ENCODE data around the gene RHOXF1. TPM values are rescaled to one million over a fixed set of nuclear protein-coding genes. Genes with fewer than 3 reads are reported as not detected.
A peak's percentile ranks its signal among the peaks of the same experiment; 100 is the strongest.
"Not testable (repeated sequence)": the region's sequence is repeated elsewhere in the genome, so short reads cannot be mapped to it uniquely, and the experiment has no call there.

RHOXF1 gene
- total RNA-seq, 4 donors from 2014 or later = 0.62 to 5.5 TPM; not detected in 2

DNA sequence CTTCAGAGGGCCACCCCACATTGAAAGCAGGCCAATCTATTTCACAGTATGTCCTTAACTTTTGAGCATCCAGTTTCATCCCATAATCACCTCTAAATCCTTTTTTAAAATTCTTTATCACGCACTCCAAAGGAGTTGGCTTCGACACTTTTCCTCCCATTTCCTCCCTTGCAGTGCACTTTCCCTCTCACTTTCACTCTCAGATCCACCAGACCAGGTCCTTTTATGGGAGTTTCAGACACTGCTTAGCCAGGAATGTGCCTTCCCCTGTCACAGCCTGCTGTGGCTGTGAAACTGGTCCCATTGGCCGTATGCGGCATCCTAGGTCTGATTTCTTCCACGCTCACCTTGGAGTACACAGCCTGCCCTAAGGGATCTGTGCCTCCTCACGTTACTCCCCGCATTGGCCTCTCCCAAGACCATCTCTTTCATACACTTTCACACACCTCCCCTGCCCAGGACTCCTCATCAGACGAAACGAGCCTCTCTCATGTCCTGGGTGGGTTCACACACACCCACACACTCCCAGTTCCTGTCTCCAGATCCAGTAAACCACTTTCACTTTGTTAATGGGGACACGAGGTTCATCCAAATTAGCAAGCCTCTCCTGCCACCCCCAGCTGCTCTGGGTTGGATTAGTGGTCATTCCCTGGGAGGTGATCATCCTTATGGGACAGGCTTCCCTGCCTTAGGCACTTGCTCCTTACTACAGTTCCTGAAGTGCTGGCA, 28.3 kb downstream of the RHOXF1 start:
- intact Hi-C loops (cut with DNase I; ENCODE audit: low total_unique reads) = loop anchor here (10.0 kb wide), 1 partner anchor 137 kb away; no protein-coding TSS in a partner anchor
- 62 to 73% methylated on average over 9 to 10 of the region's 10 CpGs for WGBS, 2 donors
- no peak for DNase-seq (ENCODE audit: low spot score in 2 of 2)
- no peak overlapping the region for H3K4me3 ChIP-seq (ENCODE audit: low read depth, poor library complexity, severe bottlenecking)
- TF ChIP-seq POLR2A (IDR thresholded peaks at IDR 0.05) (no peak), CTCF (IDR thresholded peaks at IDR 0.05) (no peak)

DNA sequence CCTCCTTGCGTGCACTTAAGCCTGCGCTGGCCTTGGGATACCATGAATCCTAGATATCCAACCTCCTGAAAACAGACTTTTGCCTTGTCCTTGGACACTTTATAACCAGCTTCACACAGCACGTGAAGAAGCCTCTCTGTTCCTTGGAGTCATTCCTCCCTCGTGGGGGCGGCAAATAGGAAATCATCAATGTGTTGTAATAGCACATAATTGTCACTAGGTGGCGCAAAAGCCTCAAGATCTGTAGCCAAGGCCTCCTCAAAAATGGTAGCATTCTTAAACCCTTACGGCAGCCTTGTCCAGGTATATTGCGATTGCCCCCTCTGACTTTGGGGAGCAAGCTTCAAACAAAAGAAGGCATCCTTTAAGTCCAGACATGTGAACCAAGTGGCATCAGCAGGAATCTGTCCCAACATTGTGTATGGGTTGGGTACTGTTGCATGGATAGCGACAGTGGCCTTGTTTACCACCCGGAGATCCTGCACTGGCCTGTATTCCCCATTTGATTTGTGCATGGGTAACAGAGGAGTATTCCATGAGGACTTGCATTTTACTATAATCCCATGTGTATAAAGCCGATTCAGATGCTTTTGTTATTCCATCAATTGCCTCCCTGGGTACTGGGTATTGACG, 30.0 kb downstream of the RHOXF1 start:
- WGBS, 2 donors = no CpG with 5 or more reads among the region's 12 CpGs
- not testable (repeated sequence) for DNase-seq (ENCODE audit: low spot score in 2 of 2); H3K4me3 ChIP-seq (ENCODE audit: low read depth, poor library complexity, severe bottlenecking)
- intact Hi-C loops (cut with DNase I; ENCODE audit: low total_unique reads) = loop anchor here (10.0 kb wide), 1 partner anchor 139 kb away; no protein-coding TSS in a partner anchor

- intact Hi-C loops (cut with DNase I; ENCODE audit: low total_unique reads); H3K4me3 ChIP-seq (ENCODE audit: low read depth, poor library complexity, severe bottlenecking); DNase-seq (ENCODE audit: low spot score in 2 of 2): not testable (repeated sequence)
- no CpG with 5 or more reads among the region's 15 CpGs for WGBS, 2 donors
Measured at GRCh38 chrX:120077590-120077989, 38.1 kb downstream of the RHOXF1 start, which contains the start of gene RHOXF2B. RHOXF2B (minus strand) TSS chrX:120077690; CDS start chrX:120077552, 138 bp downstream.

DNA sequence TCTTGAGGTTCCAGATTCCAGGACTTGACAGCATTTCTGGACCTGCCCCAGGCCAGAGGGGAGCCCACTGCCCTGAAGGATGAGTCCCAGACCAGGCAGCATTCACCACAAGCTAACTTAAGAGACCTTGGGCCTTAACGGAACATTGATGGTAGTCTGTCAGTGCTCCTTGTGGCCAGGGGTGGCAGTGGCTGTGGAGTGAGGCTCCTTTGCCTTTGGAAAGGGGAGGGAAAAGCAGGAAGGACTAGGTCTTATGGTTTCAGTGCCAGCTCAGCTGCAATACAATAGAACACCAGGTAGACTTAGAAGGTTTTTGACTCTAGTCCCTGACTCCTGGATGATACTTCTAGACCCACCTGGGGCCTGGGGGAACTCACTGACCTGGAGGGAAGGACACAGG, 49.5 kb downstream of the RHOXF1 start:
- intact Hi-C loops (cut with DNase I; ENCODE audit: low total_unique reads); H3K4me3 ChIP-seq (ENCODE audit: low read depth, poor library complexity, severe bottlenecking): not testable (repeated sequence)
- WGBS, 2 donors = 75 to 92% methylated on average over 1 of the region's 1 CpG
- DNase-seq (ENCODE audit: low spot score in 2 of 2) = peak in 1 of 2 donors; percentile 79

Other genes with a start within 250 kb of the RHOXF1 start
- gene RNF113A, start 244.2 kb downstream of the RHOXF1 start, total RNA-seq = 10 to 100 TPM; 20.2 to 30.1 (median 23.2) TPM
- gene NDUFA1, start 244.1 kb downstream of the RHOXF1 start, total RNA-seq = 10 to 100 TPM; 39.4 to 60.6 (median 47.4) TPM
- not detected for gene AKAP14, start 220.0 kb downstream of the RHOXF1 start, total RNA-seq
- gene NKAP, start 172.2 kb downstream of the RHOXF1 start, total RNA-seq = 1 to 10 TPM; 4.8 to 7.3 (median 6.4) TPM
- not detected for gene RHOXF2B, start 38.2 kb downstream of the RHOXF1 start, total RNA-seq
- not detected for gene RHOXF2, start 42.7 kb upstream of the RHOXF1 start, total RNA-seq
- gene ZBTB33, start 134.9 kb upstream of the RHOXF1 start, total RNA-seq = 10 to 100 TPM; 21.6 to 26.8 (median 23.8) TPM
- gene TMEM255A, start 195.5 kb upstream of the RHOXF1 start, total RNA-seq = 1 to 10 TPM; 1.7 to 4.3 (median 3.0) TPM
- not detected for gene ATP1B4, start 246.2 kb upstream of the RHOXF1 start, total RNA-seq